Measurements from ENCODE around the gene RNF180. TPM values are rescaled to one million over a fixed set of nuclear protein-coding genes. Genes with fewer than 3 reads are reported as not detected.
"Not testable (repeated sequence)": the region's sequence is repeated elsewhere in the genome, so short reads cannot be mapped to it uniquely, and the experiment has no call there.

The RNF180 gene
- total RNA-seq, 6 experiments from 2014 or later: 3.8 to 6.7 (median 6.0) TPM

- no peaks in the 10 kb centered on the region for H3K36me3 ChIP-seq
- H3K4me1 ChIP-seq: no peaks in the 10 kb centered on the region
- TF ChIP-seq POLR2A (IDR thresholded peaks at IDR 0.05) (no peak), CTCF (IDR thresholded peaks at IDR 0.05) (no peak)
- 42% methylated on average over 4 of the region's 4 CpGs for WGBS (ENCODE audit: insufficient coverage, low coverage, low lambda C conversion rate, missing lambda C conversion rate)
- H3K4me3 ChIP-seq: no peak overlapping the region
- no peaks in the 10 kb centered on the region for H3K9me3 ChIP-seq
- no peak for ATAC-seq
- intact Hi-C loops (cut with DNase I): no loop called here
- no peak overlapping the region for H3K27ac ChIP-seq
- DNase-seq: no peak
- no peaks in the 10 kb centered on the region for H3K27me3 ChIP-seq
Observed at GRCh38 chr5:64269164-64269563, 103.5 kb downstream of the RNF180 start.

GRCh38 chr5:64273276-64273675 is 107.6 kb downstream of the RNF180 start:
- WGBS (ENCODE audit: insufficient coverage, low coverage, low lambda C conversion rate, missing lambda C conversion rate): 29% methylated on average over 1 of the region's 1 CpG
- no peaks in the 10 kb centered on the region for H3K4me1 ChIP-seq
- H3K4me3 ChIP-seq: no peak overlapping the region
- no peaks in the 10 kb centered on the region for H3K36me3 ChIP-seq
- no peaks in the 10 kb centered on the region for H3K27me3 ChIP-seq
- no peak for DNase-seq
- intact Hi-C loops (cut with DNase I): no loop called here
- H3K27ac ChIP-seq: no peak overlapping the region
- H3K9me3 ChIP-seq: no peaks in the 10 kb centered on the region
- TF ChIP-seq POLR2A (IDR thresholded peaks at IDR 0.05) (no peak), CTCF (IDR thresholded peaks at IDR 0.05) (no peak)
- no peak for ATAC-seq

GRCh38 chr5:64285188-64286130 is 119.8 kb downstream of the RNF180 start:
- WGBS (ENCODE audit: insufficient coverage, low coverage, low lambda C conversion rate, missing lambda C conversion rate): 100% methylated on average over 1 of the region's 8 CpGs
- peak in 1 of 3 donors; percentile 19 for DNase-seq

GRCh38 chr5:64286381-64286780 is 120.7 kb downstream of the RNF180 start:
- 73% methylated on average over 1 of the region's 1 CpG for WGBS (ENCODE audit: insufficient coverage, low coverage, low lambda C conversion rate, missing lambda C conversion rate)
- intact Hi-C loops (cut with DNase I): no loop called here
- H3K4me3 ChIP-seq: no peak overlapping the region

More at GRCh38 chr5:64285188-64286130, 119.8 kb downstream of the RNF180 start:
- no peaks in the 10 kb centered on the region for H3K27me3 ChIP-seq
- TF ChIP-seq POLR2A (IDR thresholded peaks at IDR 0.05) (no peak), CTCF (IDR thresholded peaks at IDR 0.05) (no peak)
- H3K36me3 ChIP-seq: no peaks in the 10 kb centered on the region
- no peak overlapping the region for H3K4me3 ChIP-seq
- no peaks in the 10 kb centered on the region for H3K9me3 ChIP-seq
- ATAC-seq: peak in 1 of 4 donors; percentile 31
- H3K27ac ChIP-seq: no peak overlapping the region
- no peaks in the 10 kb centered on the region for H3K4me1 ChIP-seq
- intact Hi-C loops (cut with DNase I): no loop called here

GRCh38 chr5:64288496-64288895 is 122.9 kb downstream of the RNF180 start:
- DNase-seq; H3K27me3 ChIP-seq; H3K4me1 ChIP-seq; H3K9me3 ChIP-seq; intact Hi-C loops (cut with DNase I); ATAC-seq; H3K36me3 ChIP-seq; H3K27ac ChIP-seq; H3K4me3 ChIP-seq: not testable (repeated sequence)
- 86% methylated on average over 2 of the region's 2 CpGs for WGBS (ENCODE audit: insufficient coverage, low coverage, low lambda C conversion rate, missing lambda C conversion rate)

More at GRCh38 chr5:64286381-64286780, 120.7 kb downstream of the RNF180 start:
- Histone ChIP-seq H3K36me3 (no peaks in the 10 kb centered on the region), H3K4me1 (no peaks in the 10 kb centered on the region), H3K27me3 (no peaks in the 10 kb centered on the region), H3K9me3 (no peaks in the 10 kb centered on the region), H3K27ac (no peak overlapping the region)
- no peak for ATAC-seq
- TF ChIP-seq POLR2A (IDR thresholded peaks at IDR 0.05): no peak
- TF ChIP-seq CTCF (IDR thresholded peaks at IDR 0.05): no peak
- DNase-seq: no peak
